Stimulated activated CD4-positive, alpha-beta T cell treated with anti-CD3 and anti-CD28 coated beads, Interleukin-15, amount 100 ng/mL, for 48 hours (primary cell): ENCODE measurements around the gene ZGRF1.
"Not testable (repeated sequence)": the region's sequence is repeated elsewhere in the genome, so short reads cannot be mapped to it uniquely, and the experiment has no call there.

Experiments used
- DNase-seq, 2 donors: peaks; one replicate each; pipeline ENCODE4 v3.0.0-alpha.2; 2020; ENCODE audit warnings: low read depth in 2 of 2

ZGRF1 gene

GRCh38 chr4:112516471-112517066 is 120.1 kb downstream of the ZGRF1 start:
- no peak for DNase-seq

DNA sequence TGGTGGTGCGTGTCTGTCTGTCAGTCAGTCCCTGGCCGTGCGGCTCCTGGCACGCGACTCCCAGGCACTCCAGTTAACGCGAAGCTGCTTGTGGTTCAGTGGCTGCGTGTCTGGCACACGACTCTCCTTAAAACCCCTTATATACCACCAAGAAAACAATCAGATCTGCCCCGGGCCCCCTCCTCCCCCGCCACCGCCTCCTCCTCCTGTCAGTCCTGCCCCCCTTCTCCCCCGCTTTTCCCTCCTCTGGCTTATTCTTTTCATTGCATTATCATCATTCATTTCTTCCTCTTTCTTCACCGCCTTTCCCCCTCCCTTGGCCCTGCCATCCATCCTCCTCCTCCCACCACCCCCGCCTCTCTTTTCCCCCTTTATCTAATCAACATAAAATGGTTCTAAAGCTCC is 120.6 kb downstream of the ZGRF1 start, which contains the start of gene NEUROG2:
Gene NEUROG2, minus strand, starts transcription at position 115 of the 405 bp plus-strand sequence. CDS start 705 bp downstream, outside the sequence.
- DNase-seq = no peak

GRCh38 chr4:112515198-112516065 is 121.3 kb downstream of the ZGRF1 start:
- no peak for DNase-seq

GRCh38 chr4:112514647-112515197 is 122.0 kb downstream of the ZGRF1 start:
- no peak for DNase-seq

DNA sequence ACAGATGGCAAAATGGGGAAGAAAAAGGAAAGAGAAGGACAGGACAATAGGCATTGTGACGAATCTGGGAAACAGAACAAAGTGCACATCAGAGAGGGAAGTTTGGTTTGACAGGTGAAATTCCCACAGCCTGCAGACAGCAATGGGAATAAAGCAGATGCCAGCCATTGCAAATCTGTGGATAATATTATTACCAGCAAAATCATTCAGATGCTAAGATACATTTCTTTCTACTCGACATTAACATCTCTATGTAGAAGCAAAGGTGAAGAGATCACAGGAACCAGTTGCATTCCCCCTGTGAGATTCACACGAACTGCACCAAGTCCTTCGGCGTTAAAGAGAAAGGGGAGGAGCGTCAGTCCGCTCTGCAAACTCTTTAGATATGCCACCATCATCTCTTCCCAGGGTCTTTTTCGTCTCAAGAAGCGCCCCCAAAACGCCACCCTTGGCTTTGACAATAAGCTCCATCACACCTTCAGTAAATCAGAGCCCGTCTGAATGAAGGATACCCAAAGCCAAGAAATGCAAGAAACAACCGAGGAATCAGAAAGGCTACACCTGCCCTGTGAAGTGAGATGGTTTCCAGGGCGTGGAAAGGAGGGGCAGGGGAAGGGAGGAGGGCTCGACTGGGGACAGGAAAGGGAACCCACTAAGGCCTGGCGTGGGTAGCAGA is 122.6 kb downstream of the ZGRF1 start:
- no peak for DNase-seq

DNA sequence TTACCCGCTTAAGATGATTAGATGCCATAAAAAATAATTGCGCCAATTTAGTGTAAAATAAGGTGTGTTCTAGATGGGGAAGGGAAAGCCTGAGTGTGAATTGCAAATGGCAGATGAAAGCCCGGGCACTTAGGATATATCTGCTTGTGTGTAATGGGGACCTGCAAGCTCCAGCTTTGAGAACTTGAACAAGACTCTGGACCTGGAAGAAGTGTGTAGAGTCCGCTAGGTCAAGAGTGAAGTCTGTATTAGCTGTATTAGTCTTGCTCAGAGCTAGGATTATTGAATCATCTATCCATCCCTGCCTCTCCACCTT is 124.9 kb downstream of the ZGRF1 start:
- DNase-seq = no peak

DNA sequence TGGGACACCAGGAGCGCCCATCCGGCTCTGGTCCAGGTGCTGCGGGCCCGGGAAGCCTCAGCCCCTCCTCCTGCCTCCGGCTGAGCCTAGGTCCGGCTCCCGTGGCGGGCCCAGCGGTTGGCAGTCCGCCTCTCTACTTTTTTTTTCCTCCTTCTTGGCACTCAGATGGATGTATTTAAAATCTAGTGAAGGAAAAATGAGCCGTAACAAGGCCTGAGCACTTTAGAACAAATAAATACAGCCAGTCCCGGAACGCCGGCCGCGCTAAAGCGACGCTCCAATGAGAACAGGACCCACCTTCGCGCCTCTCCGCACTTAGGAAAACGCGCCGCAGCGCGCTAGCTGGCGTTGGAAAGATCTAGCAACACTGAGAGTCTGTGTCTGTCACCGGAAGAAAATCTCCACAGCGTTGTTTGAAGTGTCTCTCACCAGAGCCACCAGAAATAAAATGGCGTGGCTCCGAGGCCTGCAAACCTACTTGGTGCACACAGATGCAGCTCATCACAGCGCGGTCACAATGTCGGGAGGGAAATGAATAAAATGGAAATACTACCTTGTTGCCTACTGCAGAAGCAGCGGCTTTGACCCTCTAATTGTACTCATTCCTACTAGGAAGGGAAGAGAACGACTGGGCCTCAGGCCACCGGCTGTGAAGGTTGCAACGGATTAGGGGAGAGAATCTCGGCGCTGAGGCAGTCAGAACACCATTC is 125.5 kb downstream of the ZGRF1 start:
- no peak for DNase-seq

DNA sequence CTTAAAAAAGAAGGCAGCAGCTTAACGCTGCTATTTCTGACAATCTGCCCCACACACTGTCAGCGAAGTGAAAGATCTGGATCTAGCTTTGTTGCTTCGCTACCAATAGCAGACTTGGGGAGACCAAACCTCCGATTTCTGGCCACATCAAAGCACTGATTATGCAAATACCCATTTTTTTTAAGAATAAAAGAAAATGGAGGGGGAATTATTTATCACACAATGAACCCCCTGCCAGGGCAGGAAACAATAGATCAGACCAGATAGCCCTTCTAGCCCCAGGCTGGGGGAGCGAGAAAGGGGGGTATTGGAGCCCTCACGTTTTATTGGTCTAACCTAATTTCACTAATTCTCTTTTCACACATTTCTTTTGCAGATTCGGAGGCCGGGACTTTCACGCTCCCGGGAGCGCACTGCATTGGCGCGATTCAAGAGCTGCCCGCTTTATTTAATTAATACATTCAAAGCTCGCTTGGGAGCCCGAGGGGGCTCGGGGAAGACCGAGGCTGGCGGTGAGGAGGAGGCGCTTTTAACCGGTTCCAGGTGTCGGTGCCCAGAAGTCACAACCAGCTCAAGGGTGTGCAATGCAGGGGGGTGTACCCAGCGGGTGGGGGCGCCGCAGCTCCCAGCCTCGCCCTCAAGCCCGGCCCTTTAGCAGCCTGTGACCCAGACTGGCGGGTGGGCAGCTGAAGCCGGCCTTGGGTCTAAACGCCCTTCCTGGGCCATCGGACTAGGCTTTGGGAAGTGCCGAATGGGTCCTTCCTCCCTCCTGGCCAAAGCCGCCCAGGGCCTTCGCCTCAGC is 126.2 kb downstream of the ZGRF1 start:
- no peak for DNase-seq

DNA sequence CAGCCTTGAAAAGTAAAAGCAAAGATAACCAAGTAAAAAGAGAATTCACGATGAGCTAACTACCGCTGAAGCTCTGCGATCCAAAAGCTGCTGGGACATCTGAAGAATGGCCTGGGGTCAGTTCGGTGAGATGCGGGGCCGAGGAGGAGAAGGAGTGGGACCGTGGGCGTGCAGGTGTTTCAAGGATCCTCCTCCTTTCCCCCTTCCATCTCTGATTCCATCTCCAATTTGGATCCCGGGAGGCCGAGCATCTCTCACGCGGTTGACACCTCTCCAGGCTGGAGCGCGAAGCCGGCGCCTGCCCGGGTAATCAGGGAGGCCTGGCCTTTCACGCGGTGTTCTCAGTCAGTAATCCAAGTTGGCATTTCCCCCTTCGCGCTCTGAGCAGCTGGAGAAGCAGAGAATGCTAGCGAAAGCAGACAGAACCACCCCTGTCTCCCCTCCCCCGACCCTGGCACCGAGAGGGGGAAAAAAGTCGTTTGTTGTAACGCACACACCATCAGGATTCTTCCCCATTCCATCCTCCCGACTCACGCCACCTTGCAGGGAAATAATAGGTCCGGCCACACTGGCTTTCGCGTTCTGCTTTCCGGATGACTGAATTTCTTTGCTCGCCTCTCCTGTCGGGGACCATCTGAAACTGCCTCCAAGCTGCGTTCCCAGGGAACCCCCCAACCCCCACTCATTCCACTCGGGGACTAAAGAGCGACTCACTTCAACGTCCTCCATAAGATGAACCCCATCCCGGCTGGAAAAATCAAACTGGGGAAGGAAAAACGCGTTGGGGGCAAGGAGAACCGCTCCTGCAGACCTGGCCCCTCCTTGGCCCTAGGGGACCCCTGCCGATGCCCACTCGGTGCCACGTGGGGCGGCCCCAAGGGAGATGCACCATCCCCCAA is 127.2 kb downstream of the ZGRF1 start:
- no peak for DNase-seq

GRCh38 chr4:112508356-112508755 is 128.4 kb downstream of the ZGRF1 start:
- DNase-seq = no peak

- DNase-seq = no peak
Observed at GRCh38 chr4:112504807-112505206, 131.9 kb downstream of the ZGRF1 start.

DNA sequence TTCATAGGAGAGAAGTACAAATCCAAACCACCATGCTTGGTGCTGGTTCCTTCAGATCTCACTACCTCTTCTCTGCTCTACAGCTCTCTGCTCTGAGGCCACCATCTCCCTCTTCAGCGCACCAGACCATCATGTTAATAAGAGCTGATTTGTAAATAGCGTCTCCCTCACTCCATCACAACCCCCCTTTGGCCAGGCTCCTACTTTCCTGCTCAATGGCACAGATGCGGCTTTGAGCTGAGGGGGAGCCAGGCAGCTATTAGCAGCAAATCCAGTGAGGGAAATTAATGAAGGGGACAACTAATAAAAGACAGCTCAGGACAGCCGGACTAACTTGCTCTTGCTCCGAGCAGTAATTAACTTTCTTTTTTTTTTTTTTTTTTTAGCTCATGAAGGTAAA is 133.8 kb downstream of the ZGRF1 start:
- DNase-seq = no peak

DNA sequence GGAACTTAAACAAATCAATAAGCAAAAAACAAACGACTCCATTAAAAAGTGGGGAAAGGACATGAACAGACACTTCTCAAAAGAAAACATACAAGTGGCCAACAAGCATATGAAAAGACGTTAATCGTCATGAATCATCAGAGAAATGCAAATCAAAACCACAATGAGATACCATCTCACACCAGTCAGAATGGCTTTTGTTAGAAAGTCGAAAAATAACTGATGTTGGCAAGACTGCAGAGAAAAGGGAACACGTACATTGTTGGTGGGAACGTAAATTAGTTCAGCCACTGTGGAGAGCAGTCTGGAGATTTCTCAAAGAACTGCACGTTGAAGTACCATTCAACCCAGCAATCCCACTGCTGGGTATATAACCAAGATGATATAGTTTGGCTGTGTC is 144.4 kb downstream of the ZGRF1 start:
- DNase-seq = no peak

DNA sequence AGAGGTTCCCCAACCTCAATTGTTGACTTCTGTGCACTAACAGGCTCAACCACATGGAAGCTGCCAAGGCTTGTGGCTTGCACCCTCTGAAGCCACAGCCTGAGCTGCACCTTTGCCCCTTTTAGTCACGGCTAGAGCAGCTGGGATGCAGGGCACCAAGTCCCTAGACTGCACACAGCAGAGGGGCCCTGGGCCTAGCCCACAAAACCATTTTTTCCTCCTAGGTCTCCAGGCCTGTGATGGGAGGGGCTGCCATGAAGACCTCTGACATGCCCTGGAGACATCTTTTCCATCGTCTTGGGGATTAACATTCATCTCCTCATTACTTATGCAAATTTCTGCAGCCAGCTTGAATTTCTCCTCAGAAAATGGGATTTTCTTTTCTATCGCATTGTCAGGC is 145.9 kb downstream of the ZGRF1 start:
- not testable (repeated sequence) for DNase-seq
